ENCODE measurements around the gene PPP2R2B. TPM values are rescaled to one million over a fixed set of nuclear protein-coding genes. Genes with fewer than 3 reads are reported as not detected.

Gene PPP2R2B
- polyA plus RNA-seq, 3 donors = 0.08 TPM; not detected in 2

- no peak overlapping the region for H3K27ac Mint-ChIP-seq
- H3K9me3 Mint-ChIP-seq = no peaks in the 10 kb centered on the region
- intact Hi-C loops (cut with micrococcal nuclease) = no loop called here
- H3K4me1 Mint-ChIP-seq = peaks cover 6% of the 10 kb centered on the region
- H3K4me3 Mint-ChIP-seq = no peak overlapping the region
- Histone ChIP-seq H3K9me3 (replicated peaks in 1 of 2; ENCODE audit: control insufficient read depth in 1 of 2, insufficient read depth in 1 of 2, low read length in 2 of 2) (no peaks in the 10 kb centered on the region), H3K4me1 (ENCODE audit: control insufficient read depth in 1 of 2, insufficient read depth in 2 of 2, low read length in 2 of 2) (no peaks in the 10 kb centered on the region), H3K4me3 (replicated peaks in 1 of 3; ENCODE audit: low read depth in 2 of 3, low read length in 3 of 3) (no peak overlapping the region), H3K36me3 (replicated peaks in 1 of 2; ENCODE audit: control insufficient read depth in 1 of 2, insufficient read depth in 2 of 2, low read length in 2 of 2) (no peaks in the 10 kb centered on the region), H3K27ac (ENCODE audit: low read depth in 1 of 2, low read length in 2 of 2) (no peak overlapping the region), H3K9ac (ENCODE audit: insufficient read depth, low read length, poor library complexity, severe bottlenecking) (no peak overlapping the region), H4K20me1 (ENCODE audit: insufficient read depth, low read length) (no peaks in the 10 kb centered on the region), H3K27me3 (ENCODE audit: control insufficient read depth in 2 of 2, insufficient read depth in 2 of 2, low read length in 2 of 2) (no peaks in the 10 kb centered on the region), H3K4me2 (replicated peaks; ENCODE audit: extremely low read depth, low read length, poor library complexity, severe bottlenecking) (no peak overlapping the region), H3K79me2 (ENCODE audit: insufficient read depth, low read length) (no peaks in the 10 kb centered on the region), H2AFZ (ENCODE audit: insufficient read depth, low read depth, low read length, poor library complexity, severe bottlenecking) (no peak overlapping the region)
- no peak for DNase-seq
- no peaks in the 10 kb centered on the region for H3K36me3 Mint-ChIP-seq
- no peak for TF ChIP-seq CTCF (IDR thresholded peaks at IDR 0.05)
- WGBS (ENCODE audit: insufficient coverage) = 94% methylated on average over 2 of the region's 4 CpGs
- no peaks in the 10 kb centered on the region for H3K27me3 Mint-ChIP-seq (ENCODE audit: low read depth in 3 of 3)
These were observed 82.4 kb downstream of the PPP2R2B start for GRCh38 chr5:146796144-146796543.

GRCh38 chr5:146794326-146795029, 84.1 kb downstream of the PPP2R2B start:
- H3K4me2 ChIP-seq (replicated peaks; ENCODE audit: extremely low read depth, low read length, poor library complexity, severe bottlenecking) = no peak overlapping the region
- no peak overlapping the region for H3K9ac ChIP-seq (ENCODE audit: insufficient read depth, low read length, poor library complexity, severe bottlenecking)
- no CpG with 5 or more reads among the region's 1 CpG for WGBS (ENCODE audit: insufficient coverage)
- intact Hi-C loops (cut with micrococcal nuclease) = no loop called here
- H3K9me3 ChIP-seq (replicated peaks in 1 of 2; ENCODE audit: control insufficient read depth in 1 of 2, insufficient read depth in 1 of 2, low read length in 2 of 2) = no peaks in the 10 kb centered on the region
- H3K4me1 ChIP-seq (ENCODE audit: control insufficient read depth in 1 of 2, insufficient read depth in 2 of 2, low read length in 2 of 2) = no peaks in the 10 kb centered on the region
- H3K79me2 ChIP-seq (ENCODE audit: insufficient read depth, low read length) = no peaks in the 10 kb centered on the region
- H3K4me3 Mint-ChIP-seq = no peak overlapping the region
- peaks cover 0 to 1% (median 0%) of the 10 kb centered on the region in 3 donors for H3K27me3 Mint-ChIP-seq (ENCODE audit: low read depth in 3 of 3)
- no peak for DNase-seq
- no peaks in the 10 kb centered on the region for H3K36me3 ChIP-seq (replicated peaks in 1 of 2; ENCODE audit: control insufficient read depth in 1 of 2, insufficient read depth in 2 of 2, low read length in 2 of 2)
- H2AFZ ChIP-seq (ENCODE audit: insufficient read depth, low read depth, low read length, poor library complexity, severe bottlenecking) = no peak overlapping the region
- no peaks in the 10 kb centered on the region for H3K36me3 Mint-ChIP-seq
- no peak for TF ChIP-seq CTCF (IDR thresholded peaks at IDR 0.05)
- no peak overlapping the region for H3K4me3 ChIP-seq (replicated peaks in 1 of 3; ENCODE audit: low read depth in 2 of 3, low read length in 3 of 3)
- no peak overlapping the region for H3K27ac Mint-ChIP-seq
- H3K9me3 Mint-ChIP-seq = no peaks in the 10 kb centered on the region
- no peaks in the 10 kb centered on the region for H4K20me1 ChIP-seq (ENCODE audit: insufficient read depth, low read length)
- no peaks in the 10 kb centered on the region for H3K27me3 ChIP-seq (ENCODE audit: control insufficient read depth in 2 of 2, insufficient read depth in 2 of 2, low read length in 2 of 2)
- H3K27ac ChIP-seq (ENCODE audit: low read depth in 1 of 2, low read length in 2 of 2) = no peak overlapping the region
- H3K4me1 Mint-ChIP-seq = peaks cover 6% of the 10 kb centered on the region
